GM21576 (cell line): Measurements from ENCODE around the gene THBS3.
"Not testable (repeated sequence)": the region's sequence is repeated elsewhere in the genome, so short reads cannot be mapped to it uniquely, and the experiment has no call there.

Experiments used
- ATAC-seq: cut with Tn5 transposase; IDR thresholded peaks from one replicate; pipeline ENCODE4 v1.9.1; 2021; ENCODE audit warnings: mild to moderate bottlenecking, moderate library complexity; ENCODE audit not compliant: unreplicated experiment

The THBS3 gene

DNA sequence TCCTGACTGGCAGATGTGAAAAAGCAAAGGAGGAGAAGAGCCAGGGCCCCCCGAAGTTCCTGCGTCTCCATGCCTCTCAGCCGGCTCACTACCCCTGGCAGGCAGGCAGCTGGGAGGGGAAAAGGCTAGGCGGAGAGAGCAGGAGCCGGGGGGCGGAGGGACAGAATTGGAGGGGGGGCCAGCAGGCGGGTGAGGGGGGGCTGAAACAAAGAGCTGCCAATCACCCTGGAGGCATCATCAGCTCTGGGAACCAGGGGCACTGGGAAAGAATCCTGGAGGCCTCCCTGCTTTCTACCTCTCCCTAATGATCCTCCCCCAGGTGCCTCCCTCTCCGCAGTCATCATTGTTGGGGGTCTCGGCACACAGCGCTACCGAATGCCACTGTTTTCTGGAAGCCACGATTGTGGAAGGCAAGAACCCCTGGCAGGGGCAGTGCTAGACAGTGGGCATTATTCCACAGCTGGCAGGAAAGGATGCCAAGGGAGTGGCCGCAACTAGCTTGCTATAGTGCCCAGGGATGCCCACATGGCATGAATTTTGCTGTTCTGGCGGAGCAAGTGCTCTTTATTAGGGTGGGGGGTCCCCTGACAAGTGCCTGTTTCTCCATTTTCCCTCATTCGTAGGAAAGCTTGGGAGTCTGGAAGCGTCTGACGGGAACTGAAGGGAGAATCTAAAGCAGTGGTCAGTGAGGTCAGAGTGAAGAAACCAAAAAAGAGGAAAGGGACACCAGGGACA lies at the start of gene THBS3:
TSS of gene THBS3 (minus strand) at position 92 of the 735 bp plus-strand sequence. CDS start at position 71, 21 bp downstream.
- no peak for ATAC-seq

DNA sequence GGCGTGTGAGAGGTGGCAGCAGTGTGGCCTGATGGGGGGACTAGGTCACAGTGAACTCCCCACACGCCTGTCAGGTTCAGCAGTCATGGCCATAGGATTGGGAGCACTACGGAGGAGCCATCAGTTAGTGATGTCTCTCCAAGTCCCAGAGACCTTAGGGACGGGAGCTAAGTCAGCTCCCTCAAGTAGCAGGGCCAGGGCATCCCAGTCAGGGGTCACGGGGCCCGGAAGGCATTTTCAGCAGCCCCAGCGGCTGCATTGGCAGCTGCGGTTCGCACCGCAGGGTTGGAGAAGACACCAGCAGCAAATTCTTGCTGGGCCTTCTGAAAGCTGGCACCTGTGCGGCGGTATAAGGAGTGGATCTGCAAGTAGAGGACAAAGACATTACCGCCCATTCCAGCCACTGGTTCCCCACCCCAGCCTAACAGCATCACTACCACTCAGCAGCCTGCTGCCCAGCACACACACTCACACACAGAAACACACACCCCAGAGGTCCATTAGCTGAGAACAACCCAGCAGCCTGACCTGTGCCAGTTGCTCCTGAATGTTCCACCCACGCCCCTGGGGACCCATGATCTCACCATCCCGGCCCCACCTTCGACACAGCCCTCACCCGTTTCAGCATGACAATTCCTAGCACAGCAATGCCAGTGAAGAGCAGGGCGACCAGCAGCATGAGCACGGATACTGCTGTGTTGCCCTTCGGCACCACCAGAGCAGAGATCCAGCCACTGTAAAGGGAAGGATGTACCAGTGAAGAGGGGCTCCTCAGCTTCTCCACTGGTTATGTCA lies 48.6 kb upstream of the THBS3 start:
- no peak for ATAC-seq

DNA sequence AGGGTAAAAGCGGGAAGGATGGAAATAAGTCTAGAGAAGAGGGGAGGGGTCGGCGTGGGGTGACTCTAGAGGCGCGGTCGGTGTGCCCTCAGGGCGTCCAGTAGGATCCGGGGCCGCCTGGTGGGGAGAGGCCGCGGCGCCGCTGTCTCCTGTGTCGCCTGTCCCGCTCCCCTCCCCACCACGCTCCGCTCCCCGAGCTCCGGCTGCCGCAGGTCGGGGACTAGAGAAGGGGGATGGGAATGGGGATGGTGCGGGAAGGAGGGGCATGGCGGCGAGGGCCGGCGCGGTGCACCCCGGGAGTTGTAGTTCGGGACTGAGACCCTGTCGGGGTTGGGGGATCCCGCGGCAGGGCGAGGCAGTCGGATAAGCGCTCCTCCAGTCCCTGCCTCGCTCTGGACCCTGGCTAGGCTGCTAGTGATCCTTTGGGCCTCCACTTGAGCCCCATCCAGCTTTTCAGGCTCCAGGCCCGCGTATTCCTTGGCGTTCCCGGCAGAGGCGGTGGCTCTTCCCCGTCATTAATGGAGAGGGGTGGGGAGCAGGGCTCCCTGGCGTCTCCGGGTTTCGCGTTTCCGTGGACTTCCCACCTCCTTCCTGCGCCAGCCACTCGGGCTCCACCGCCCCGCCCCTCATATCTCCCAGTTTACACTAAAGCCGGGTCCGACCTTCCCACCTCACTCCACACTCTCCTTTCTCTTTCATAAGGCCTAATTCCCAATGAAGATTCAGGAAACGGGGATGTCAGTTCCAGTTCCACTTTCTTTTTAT lies 47.7 kb upstream of the THBS3 start, which contains the start of gene ENTREP3:
TSS of gene ENTREP3 (minus strand) at position 241 of the 765 bp plus-strand sequence. CDS start 606 bp downstream, outside the sequence.
- ATAC-seq = no peak

DNA sequence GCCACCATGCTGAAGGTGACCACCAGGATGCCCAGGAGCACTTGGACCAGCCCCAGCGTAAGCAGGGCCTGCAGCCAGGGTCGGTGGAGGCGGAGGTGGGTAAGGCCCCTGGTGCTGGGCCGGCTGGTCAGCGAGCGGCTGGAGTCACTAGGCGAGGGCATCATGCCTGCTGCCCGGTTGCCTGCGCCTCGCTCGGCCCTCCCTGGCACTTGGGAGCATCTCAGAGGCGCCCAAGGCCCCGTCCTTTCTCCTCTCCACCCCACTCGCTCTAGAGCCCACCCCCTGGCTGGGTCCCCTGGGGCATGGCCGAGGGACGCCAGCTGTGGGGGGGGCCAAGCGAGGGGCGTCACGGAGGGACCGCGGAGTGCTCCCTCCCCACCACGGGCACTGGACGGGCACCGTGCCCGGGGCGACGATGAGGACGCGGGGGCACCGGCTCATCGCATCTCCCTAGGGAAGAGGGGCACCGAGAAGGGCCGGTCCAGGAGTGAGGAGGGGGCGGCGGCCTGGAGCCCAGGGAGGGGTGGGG lies 47.1 kb upstream of the THBS3 start:
- no peak for ATAC-seq

DNA sequence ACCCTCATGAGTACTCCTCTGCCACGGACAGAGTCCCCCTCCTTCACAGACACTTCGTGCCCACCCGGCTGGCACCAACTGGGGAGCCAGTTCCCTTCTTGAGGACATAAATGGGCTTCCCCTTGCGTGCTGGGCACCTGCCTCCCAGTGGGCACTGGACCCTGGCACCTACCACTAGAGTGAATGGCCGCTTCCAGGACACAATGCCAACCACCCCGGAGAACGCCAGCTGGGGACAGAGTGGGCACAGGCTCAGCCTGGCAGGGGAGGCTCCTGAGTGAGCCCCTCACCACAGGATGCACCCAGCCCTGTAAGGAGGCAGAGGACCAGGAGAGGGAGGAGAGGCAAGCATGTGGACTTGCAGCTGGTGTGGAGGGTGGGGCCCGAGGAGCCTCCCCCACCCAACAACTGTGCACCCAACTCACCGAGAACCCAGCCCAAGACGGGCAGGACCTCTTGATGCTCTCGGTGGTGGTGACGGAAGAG lies 46.6 kb upstream of the THBS3 start:
- no peak for ATAC-seq

DNA sequence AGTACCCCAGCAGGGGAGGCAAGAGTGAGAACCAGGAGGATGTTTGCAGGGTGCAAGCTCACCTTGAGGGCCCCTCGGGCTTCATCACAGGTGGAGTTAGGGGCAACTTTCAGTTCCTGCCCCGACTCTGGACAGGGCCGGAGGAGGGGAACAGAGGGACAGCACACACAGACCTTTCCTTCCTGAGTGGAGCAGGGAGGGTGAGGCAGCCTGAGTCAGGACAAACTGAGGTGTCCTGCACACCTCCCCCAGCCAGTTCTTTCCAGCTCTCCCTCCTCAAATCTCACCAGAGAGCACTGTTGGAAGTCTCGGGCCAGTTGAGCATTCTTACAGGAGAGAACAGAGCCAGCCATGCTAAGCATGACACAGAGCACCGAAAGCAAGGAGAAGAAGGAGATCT lies 46.1 kb upstream of the THBS3 start:
- ATAC-seq = no peak

DNA sequence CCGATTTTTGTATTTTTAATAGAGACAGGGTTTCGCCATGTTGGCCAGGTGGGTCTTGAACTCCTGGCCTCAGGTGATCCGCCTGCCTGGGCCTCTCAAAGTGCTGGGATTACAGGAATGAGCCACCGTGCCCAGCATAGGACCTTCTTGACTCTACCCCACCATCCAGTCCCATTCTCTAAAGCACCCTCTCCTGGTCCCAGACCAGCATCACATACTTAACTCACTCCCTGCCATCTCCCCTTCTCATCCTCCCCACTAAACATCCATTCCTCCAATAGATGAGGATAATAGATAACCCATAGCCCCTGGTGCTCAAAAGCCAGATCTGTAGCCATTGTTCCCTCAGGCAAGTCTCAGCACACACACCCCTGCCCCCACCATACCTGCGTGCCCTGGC lies 45.5 kb upstream of the THBS3 start:
- ATAC-seq = no peak

DNA sequence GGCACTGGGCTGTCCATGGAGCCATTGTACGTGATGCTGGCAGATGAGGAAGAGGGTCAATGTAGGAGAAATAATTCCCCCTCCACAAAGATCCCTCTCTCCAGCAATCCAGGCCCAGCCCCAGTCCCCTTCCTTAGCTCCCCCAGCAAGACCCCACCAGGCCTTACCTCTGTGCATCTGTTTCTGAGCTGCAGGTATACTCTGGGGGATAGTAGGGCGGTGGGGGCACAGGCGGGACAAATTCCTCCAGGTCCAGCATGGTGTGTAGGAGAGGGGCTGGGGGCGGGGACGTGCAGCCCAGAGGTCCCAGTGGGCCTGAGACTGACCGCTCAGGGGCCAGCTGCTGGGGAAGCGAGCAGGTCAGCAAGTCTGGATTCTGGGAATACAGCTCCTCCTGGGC lies 43.9 kb upstream of the THBS3 start:
- ATAC-seq = no peak

DNA sequence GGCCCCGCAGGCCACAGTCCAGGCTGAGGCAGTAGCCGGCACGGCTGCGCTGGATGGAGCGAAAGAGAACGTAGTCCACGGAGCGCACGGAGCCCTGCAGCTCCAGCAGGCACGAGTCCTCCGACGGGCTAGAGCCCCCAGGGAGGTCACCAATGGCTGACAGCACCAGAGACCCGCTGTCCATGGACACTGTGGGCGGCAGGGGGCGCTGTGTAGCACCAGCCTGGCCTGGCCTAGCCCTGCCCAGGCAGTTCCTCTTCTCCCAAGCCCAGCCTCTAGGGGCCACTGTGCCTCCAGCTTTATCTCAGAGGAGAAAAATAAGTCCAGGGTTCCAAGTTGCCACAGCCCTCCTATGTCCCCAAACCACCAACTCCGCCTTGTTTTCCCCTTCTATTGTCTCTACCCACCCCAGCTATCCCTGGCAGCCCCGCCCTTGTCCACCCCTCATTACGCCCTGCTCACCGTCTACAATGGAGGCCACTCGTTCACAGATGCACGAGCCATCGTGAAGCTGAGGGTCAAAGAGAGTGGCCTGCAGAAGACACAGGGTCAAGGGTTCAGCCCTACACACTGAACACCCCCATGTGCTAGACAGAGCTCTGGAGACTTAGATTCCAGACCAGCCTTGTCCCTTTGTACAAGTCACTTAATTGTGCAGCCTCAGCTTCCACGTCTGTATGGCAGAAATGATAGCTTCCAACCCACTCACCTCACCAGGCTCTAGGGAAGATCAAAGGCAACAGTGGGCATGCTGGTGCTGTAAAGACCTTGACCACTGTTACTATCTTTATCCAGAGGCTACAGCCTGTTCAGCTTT lies 43.1 kb upstream of the THBS3 start:
- ATAC-seq = peak; percentile 78

DNA sequence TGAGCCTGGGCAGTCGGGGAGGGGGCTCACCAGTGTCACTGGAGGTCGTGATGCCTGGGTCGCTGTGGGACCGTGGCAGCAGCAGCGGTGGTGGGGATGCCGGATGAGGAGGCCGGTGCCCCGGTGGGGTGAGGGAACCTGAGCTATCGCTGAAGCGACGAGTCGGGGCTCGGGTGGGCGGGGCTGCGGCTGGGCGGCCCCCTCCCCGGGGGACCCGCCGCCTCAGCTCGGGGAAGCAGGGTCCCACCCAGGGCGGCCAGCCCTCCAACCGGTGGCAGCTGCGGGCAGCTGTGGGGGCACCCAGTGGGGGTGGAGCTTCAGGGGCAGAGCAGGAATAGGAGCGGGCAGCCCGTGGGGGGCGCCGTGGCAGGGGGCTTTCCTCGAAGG lies 42.5 kb upstream of the THBS3 start:
- ATAC-seq = peak; percentile 4

DNA sequence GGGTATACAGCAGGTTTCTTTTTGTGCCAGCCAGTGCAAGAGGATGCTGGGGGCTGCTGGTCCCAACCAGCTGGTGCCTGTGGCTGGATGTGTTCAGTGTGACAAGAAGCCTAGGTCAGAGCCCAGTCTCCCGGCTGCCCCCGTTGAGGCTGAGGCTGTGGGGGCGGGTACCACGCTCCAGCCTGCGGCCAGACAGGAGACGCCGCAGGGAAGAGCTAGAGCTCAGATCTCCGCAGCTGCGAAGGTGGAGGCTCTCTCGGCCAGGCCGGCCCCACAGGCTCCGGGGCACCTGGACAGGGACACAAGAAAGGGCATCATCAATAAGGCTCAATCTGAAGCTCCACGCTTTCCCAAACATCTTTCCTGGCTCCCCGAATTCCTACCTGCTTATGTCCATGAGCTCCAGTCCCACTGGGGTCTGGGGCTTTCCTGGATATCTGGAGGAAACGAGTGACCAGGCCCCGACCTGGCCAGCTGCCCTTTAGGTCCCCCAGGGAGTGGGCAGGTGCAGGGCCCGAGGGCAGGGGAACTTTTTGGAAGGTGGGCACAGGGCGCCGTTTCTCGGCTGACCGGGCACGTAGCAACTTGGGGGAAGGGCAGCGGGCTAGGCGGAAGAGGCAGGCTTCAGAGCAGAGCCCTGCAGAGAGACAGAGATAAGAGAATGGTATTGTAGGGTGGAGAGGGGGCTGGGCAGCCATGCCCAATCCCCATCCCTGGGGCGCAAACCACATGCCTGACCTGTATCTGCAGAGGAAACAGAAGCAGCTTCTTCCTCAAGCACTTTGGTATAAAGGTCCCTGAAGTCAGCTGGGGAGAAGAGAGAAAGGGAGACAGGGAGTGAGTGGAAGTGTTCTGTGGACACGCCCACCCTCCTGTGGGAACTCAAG lies 40.2 kb upstream of the THBS3 start:
- ATAC-seq = no peak

DNA sequence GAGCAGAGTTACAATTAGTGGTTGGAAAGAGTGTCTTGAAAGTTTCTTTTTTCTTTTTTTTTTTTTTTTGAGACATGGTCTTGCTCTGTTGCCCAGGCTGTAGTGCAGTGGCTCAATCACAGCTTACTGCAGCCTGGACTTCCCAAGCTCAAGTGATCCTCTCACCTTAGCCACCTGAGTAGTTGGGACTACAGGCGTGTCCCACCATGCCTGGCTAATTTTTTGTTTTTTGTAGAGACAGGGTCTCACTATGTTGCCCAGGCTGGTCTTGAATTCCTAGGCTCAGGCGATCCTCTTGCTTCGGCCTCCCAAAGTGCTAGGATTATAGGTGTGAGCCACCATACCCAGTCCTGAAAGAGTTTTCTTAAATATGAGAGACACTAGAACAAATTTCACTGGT lies 39.1 kb upstream of the THBS3 start:
- not testable (repeated sequence) for ATAC-seq

DNA sequence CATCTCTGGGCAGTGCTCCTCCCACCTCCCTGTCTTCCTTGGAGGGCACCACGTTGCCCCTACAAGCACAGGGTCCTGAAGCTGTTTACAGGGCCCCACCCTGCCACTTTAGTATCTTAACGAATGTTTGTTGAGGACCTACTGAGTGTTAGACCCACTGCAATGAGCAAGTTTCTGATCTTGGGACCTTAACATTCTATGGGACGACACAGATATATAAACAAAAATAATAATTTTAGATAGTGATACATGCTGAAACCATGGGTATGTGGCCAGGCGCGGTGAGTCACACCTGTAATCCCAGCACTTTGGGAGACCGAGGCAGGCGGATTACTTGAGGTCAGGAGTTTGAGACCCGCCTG lies 37.4 kb upstream of the THBS3 start:
- ATAC-seq = no peak

DNA sequence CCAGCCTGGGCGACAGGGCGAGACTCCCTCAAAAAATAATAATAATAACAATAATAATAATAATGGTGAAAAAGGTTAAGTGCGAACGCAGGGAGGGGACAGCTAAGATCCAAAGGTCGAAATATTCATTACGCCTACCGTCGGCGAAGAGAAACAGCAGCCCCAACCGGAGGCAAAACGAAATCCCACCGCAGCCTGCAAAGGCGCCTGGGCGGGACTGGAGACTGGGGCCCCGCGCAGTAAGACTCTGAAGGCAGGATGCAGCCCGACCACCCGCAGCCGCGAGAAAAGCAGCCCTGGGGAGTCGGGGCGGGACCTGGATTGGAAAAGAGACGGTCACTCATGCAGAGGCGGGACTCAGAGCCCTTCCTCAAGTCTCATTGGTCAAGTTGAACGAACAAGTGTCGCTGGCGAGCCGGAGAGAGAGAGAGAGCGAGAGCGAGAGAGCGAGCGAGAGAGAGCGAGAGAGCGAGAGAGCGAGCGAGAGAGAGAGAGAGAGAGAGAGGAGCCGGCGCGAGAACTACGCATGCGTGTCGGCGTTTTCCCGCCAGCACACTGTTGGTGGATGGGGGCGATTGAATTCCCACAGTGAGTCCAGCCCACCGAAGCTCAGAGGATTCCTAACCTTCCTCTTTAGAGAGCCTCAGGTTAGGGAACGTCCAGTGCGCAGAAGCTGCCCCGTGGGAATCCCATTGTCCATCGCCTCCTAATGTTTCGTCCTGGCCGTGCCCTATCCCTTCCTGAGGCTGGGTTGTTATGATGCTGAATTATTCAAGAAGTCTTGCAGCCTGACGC lies 36.9 kb upstream of the THBS3 start:
- peak; percentile 86 for ATAC-seq

DNA sequence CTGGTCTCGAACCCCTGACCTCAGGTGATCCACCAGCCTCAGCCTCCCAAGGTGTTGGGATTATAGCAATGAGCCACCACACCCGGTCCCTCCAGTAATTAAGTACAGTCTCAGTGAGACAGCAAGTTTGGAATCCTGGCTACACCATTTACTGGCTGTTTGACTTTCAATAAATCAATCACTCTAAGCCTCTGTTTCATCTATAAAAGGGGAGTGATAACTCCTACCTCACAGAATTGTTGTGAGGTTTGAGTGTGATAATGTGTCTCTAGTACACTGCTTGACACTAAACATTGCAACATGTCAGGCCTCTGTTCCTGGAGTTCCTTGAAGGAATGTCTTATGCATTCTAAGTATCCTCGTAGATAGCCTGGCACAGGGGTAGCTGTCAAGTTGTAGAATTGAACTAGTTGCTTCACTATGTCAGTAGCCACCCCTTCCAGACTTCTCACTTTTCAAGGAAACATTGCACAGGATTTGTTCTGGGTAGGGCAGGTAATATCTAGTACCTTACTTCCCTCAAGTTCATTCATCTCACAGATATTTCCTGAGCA lies 35.2 kb upstream of the THBS3 start:
- no peak for ATAC-seq

DNA sequence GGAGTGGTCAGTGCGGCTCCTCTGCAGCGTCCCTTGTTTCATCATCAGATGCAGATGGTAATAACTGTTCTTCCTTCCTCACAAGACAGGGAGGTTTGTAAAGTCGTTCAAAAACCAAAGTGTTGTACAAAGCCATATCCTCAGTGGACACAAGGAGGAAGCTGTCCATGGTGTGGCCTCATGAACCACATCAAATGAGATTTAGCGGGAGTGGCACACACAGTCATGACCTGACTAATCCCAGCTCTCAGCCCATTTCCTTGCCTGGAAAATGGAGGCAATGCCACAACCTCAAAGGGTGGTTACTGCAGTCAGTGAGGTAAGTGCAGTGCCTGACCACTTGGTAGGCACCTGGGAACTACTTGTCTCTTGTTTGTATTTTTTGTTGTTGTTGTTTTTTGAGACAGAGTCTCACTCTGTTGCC lies 34.2 kb upstream of the THBS3 start:
- no peak for ATAC-seq

DNA sequence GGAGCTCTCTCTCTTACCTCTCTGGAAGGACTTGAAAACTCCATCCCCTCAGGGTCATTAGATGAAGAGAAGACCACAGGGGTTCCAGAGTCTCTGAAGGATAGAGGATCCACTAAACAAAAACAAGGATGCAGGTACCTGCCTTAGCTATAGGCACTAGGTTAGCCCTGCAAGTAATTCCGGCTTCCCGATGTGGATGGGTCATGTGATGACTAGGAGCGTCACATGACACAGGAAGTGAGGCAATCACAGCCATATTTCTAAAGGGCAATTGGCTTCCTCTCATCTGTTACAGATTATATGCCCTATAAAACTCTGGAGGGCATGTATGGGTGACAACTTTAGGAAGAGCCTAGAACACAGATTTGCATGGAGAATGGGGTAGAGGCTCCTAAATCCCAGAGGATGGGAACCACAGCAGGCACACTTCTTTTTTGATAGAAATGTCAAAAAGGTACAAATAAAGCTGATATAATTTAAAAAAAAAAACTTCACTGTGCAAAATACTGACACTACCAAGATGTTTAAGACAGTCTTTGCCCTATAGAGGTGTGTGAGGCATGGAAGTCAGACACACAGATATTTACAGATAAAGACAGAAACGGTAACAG lies 33.5 kb upstream of the THBS3 start:
- ATAC-seq = peak; percentile 36

DNA sequence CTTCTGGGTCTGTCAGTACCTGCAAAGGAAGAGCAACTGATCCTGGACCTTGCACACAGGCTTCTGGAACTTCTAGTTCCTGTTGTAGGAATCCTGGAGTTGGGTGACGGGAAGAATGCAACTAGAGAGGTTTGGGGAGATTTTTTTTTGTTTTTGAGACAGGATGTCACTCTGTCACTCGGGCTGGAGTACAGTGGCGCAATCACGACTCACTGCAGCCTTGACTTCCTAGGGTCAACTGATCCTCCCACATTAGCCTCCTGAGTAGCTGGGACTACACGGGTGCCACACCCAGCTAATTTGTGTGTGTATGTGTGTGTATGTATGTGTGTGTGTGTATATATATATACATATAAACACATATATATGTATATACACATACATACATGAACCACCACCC lies 28.8 kb upstream of the THBS3 start:
- ATAC-seq = no peak
